ENCODE measurements around the gene ETNPPL.

ETNPPL gene

GRCh38 chr4:108754327-108754726 lies 8.5 kb downstream of the ETNPPL start:
- TF ChIP-seq, protein P1, sequence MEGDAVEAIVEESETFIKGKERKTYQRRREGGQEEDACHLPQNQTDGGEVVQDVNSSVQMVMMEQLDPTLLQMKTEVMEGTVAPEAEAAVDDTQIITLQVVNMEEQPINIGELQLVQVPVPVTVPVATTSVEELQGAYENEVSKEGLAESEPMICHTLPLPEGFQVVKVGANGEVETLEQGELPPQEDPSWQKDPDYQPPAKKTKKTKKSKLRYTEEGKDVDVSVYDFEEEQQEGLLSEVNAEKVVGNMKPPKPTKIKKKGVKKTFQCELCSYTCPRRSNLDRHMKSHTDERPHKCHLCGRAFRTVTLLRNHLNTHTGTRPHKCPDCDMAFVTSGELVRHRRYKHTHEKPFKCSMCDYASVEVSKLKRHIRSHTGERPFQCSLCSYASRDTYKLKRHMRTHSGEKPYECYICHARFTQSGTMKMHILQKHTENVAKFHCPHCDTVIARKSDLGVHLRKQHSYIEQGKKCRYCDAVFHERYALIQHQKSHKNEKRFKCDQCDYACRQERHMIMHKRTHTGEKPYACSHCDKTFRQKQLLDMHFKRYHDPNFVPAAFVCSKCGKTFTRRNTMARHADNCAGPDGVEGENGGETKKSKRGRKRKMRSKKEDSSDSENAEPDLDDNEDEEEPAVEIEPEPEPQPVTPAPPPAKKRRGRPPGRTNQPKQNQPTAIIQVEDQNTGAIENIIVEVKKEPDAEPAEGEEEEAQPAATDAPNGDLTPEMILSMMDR (IDR thresholded peaks at IDR 0.05; ENCODE audit: unreplicated experiment in 3 of 3), result no peak
- Mint-ChIP-seq H3K4me1 (no peaks in the 10 kb centered on the region), H3K27me3 (ENCODE audit: low read depth) (no peaks in the 10 kb centered on the region), H3K27ac (no peak overlapping the region), H3K4me3 (no peak overlapping the region), H3K9me3 (no peaks in the 10 kb centered on the region), H3K36me3 (ENCODE audit: low read depth) (no peaks in the 10 kb centered on the region)

DNA sequence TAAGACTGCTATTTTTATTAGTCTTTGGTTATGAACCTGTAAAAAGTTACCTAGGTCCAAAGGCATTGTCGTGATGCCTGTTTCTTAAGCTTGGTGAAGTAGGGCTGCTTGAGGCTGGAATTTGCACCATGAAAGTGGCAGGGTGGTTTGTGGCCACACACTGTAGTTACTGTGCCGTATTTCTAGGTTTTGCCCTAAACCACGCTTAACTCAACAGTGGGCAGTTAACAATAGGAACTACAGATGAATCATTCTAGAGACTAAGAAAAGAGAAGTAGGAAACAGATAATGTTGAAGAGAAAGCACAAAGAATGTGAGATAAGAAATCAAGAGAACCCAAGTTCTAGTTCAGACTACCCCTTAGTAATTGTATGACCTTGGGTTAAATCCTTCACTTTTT lies 11.5 kb downstream of the ETNPPL start:
- Mint-ChIP-seq H3K36me3 (ENCODE audit: low read depth) (no peaks in the 10 kb centered on the region), H3K4me1 (no peaks in the 10 kb centered on the region), H3K4me3 (no peak overlapping the region), H3K27ac (no peak overlapping the region), H3K27me3 (ENCODE audit: low read depth) (no peaks in the 10 kb centered on the region), H3K9me3 (no peaks in the 10 kb centered on the region)
- TF ChIP-seq, protein P1 (IDR thresholded peaks at IDR 0.05; ENCODE audit: unreplicated experiment in 3 of 3), result no peak

- no peak overlapping the region for H3K27ac Mint-ChIP-seq
Observed at GRCh38 chr4:108749119-108749518, 13.7 kb downstream of the ETNPPL start.

DNA sequence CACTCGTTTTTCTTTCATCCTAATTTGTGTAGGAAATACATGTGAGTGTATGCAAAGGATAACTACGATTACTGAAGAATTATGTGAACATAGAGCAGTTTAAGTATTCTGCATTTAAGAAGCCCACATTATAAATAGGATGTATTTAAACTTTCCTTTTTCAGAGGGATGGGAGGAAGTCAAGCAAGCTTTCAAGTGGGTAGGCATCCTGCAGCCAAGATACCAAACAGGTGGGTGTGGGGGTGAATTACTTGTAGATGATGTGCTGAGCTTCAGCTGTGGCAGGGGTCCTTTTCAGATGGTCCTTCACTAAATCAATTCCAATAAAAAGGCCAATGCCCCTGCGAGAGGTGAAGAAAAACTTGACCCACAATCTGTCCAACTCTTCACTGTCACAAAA lies 16.3 kb downstream of the ETNPPL start:
- Mint-ChIP-seq H3K4me1 (no peaks in the 10 kb centered on the region), H3K27me3 (ENCODE audit: low read depth) (no peaks in the 10 kb centered on the region), H3K27ac (no peak overlapping the region), H3K36me3 (ENCODE audit: low read depth) (no peaks in the 10 kb centered on the region), H3K4me3 (no peak overlapping the region), H3K9me3 (no peaks in the 10 kb centered on the region)
- TF ChIP-seq, protein P1 (IDR thresholded peaks at IDR 0.05; ENCODE audit: unreplicated experiment in 3 of 3), result no peak

More at GRCh38 chr4:108749119-108749518, 13.7 kb downstream of the ETNPPL start:
- Mint-ChIP-seq H3K36me3 (ENCODE audit: low read depth) (no peaks in the 10 kb centered on the region), H3K27me3 (ENCODE audit: low read depth) (no peaks in the 10 kb centered on the region), H3K4me3 (no peak overlapping the region), H3K9me3 (no peaks in the 10 kb centered on the region), H3K4me1 (no peaks in the 10 kb centered on the region)
- TF ChIP-seq, protein P1 (IDR thresholded peaks at IDR 0.05; ENCODE audit: unreplicated experiment in 3 of 3), result no peak

GRCh38 chr4:108744307-108744706 lies 18.5 kb downstream of the ETNPPL start:
- Mint-ChIP-seq H3K4me3 (no peak overlapping the region), H3K9me3 (no peaks in the 10 kb centered on the region), H3K36me3 (ENCODE audit: low read depth) (no peaks in the 10 kb centered on the region), H3K27ac (no peak overlapping the region), H3K4me1 (no peaks in the 10 kb centered on the region), H3K27me3 (ENCODE audit: low read depth) (no peaks in the 10 kb centered on the region)
- TF ChIP-seq, protein P1 (IDR thresholded peaks at IDR 0.05; ENCODE audit: unreplicated experiment in 3 of 3), result no peak

All from nephron (organoid).